Muscle of arm (tissue), 14 donors: Measurements from ENCODE around the gene TLL1. TPM values are rescaled to one million over a fixed set of nuclear protein-coding genes. Genes with fewer than 3 reads are reported as not detected.

ENCODE experiments used
- DNase-seq: peaks from one replicate; pipeline ENCODE4 v3.0.0-alpha.2; 2013
- long read RNA-seq, 11 donors: transcript quantifications; one replicate each; lab custom pipeline, GENCODE V29; 2026
- polyA plus RNA-seq, 12 donors: library from polyadenylated mRNA; unstranded; fragments of 120-200 nt; gene quantifications; one replicate each; pipeline ENCODE4 v1.2.1, GENCODE V29; 2013; ENCODE audit not compliant: insufficient read length in 12 of 12

Gene TLL1
- polyA plus RNA-seq = 1 to 10 TPM in 10 of 12 donors, not detected in 2; 1.3 to 3.1 (median 2.3) TPM
- long read RNA-seq, donor 1 = 0 reads
- long read RNA-seq, donor 2 = 0 reads
- long read RNA-seq, donor 3 = 0 reads
- long read RNA-seq, donor 4 = 0 reads
- long read RNA-seq, donor 5 = 0 reads
- long read RNA-seq, donor 6 = 0 reads
- long read RNA-seq, donor 7 = 0 reads
- long read RNA-seq, donor 8 = 0 reads
- long read RNA-seq, donor 9 = 0 reads
- long read RNA-seq, donor 10 = 0 reads
- long read RNA-seq, donor 11 = 0 reads

GRCh38 chr4:165872461-165873297, at the start of gene TLL1:
TLL1 (plus strand) TSS chr4:165873237; CDS start chr4:165873905, 668 bp downstream.
- peak; percentile 52 for DNase-seq

- DNase-seq = no peak
These were observed 46.9 kb upstream of the TLL1 start for GRCh38 chr4:165826166-165826565.

- no peak for DNase-seq
These were observed 46.0 kb upstream of the TLL1 start for GRCh38 chr4:165827018-165827417.

- DNase-seq = no peak
These were observed 44.1 kb upstream of the TLL1 start for GRCh38 chr4:165828928-165829327.

GRCh38 chr4:165834116-165834515, 38.9 kb upstream of the TLL1 start:
- no peak for DNase-seq

- DNase-seq = peak; percentile 18
These were observed 34.5 kb upstream of the TLL1 start for GRCh38 chr4:165838575-165838974.

- no peak for DNase-seq
These were observed 33.3 kb upstream of the TLL1 start for GRCh38 chr4:165839615-165840333.

- no peak for DNase-seq
These were observed 30.4 kb upstream of the TLL1 start for GRCh38 chr4:165842684-165843083.

GRCh38 chr4:165844161-165844560, 28.9 kb upstream of the TLL1 start:
- no peak for DNase-seq

GRCh38 chr4:165851256-165851655, 21.8 kb upstream of the TLL1 start:
- DNase-seq = no peak

- no peak for DNase-seq
These were observed 17.8 kb upstream of the TLL1 start for GRCh38 chr4:165855191-165855590.

GRCh38 chr4:165861363-165861762, 11.7 kb upstream of the TLL1 start:
- DNase-seq = no peak

GRCh38 chr4:165864271-165864670, 8.8 kb upstream of the TLL1 start:
- DNase-seq = no peak

- DNase-seq = no peak
These were observed 6.9 kb upstream of the TLL1 start for GRCh38 chr4:165866019-165866650.

GRCh38 chr4:165867961-165868360, 5.1 kb upstream of the TLL1 start:
- no peak for DNase-seq

- peak; percentile 35 for DNase-seq
These were observed 448 bp downstream of the TLL1 start for GRCh38 chr4:165873298-165874071.

GRCh38 chr4:165874072-165874790, 1.2 kb downstream of the TLL1 start:
- peak; percentile 41 for DNase-seq

- DNase-seq = peak; percentile 31
These were observed 1.8 kb downstream of the TLL1 start for GRCh38 chr4:165874791-165875371.

GRCh38 chr4:165875446-165875845, 2.4 kb downstream of the TLL1 start:
- DNase-seq = no peak

- no peak for DNase-seq
These were observed 4.2 kb downstream of the TLL1 start for GRCh38 chr4:165877286-165877685.
